Stimulated activated CD8-positive, alpha-beta memory T cell treated with anti-CD3 and anti-CD28 coated beads, Interleukin-15, amount 100 ng/mL, for 4 hours (primary cell): ENCODE measurements around the gene NCDN.
"Not testable (repeated sequence)": the region's sequence is repeated elsewhere in the genome, so short reads cannot be mapped to it uniquely, and the experiment has no call there.

Experiments used
- DNase-seq, 2 donors: peaks; one replicate each; pipeline ENCODE4 v3.0.0-alpha.2; 2020; ENCODE audit warnings: low read depth in 2 of 2

NCDN gene

DNA sequence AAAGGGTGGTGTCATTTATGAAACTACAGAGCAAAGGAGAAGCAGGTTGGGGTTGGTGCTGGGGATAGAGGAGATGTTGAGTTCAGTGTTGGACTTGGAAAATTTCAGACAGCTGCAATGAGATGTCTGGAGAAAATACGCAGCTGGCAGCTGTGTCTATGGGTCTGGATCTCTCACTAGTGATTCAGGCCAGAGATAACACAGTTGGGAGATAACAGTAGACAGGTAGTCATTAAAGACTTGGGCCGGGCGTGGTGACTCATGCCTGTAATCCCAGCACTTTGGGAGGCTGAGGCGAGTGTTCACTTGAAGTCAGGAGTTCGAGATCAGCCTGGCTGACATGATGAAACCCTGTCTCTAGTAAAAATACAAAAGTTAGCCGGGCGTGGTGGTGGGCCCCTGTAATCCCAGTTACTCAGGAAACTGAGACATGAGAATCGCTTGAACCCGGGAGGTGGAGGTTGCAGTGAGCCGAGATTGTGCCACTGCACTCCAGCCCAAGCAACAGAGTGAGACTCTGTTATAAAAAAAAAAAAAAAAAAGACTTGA lies 13.1 kb downstream of the NCDN start:
- DNase-seq: no peak

DNA sequence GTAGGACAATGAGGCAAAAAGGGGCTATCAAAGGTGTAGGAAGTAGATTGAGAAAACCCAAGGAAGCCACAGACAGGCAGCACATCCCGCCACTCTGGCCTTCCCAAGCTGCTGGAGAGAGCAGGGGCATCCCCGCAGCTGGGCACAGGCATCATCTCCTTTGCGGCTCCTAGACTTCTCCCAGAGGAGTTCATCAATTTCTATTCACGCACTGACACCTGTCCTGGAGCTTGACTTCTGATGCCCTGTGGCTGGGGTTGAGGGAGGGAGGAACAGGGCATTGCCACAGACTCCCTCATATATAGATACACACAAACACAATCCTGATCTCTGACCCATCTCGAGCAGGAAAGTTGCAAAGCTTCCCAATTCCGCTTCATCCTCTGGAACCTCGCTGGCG lies 13.7 kb downstream of the NCDN start:
- DNase-seq: no peak

DNA sequence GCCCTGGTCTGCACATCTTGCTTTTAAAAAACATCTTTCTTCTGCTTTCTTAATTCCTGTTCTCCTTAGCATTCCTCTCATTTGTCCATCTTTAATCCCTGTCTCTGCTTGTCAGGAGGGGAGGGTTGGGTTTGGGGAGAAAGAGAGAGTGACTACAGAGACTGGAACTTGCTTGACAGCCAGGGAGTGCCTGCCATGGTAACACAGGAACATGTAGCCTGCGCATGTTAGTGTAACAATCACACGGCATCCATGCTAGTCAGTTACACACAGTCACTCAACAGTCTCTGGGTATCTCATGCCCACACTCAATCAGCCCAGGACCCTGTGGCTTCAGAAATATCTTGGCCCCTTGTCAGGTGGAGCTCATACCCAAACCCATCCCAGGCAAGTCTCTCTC lies 14.7 kb downstream of the NCDN start:
- DNase-seq: no peak

DNA sequence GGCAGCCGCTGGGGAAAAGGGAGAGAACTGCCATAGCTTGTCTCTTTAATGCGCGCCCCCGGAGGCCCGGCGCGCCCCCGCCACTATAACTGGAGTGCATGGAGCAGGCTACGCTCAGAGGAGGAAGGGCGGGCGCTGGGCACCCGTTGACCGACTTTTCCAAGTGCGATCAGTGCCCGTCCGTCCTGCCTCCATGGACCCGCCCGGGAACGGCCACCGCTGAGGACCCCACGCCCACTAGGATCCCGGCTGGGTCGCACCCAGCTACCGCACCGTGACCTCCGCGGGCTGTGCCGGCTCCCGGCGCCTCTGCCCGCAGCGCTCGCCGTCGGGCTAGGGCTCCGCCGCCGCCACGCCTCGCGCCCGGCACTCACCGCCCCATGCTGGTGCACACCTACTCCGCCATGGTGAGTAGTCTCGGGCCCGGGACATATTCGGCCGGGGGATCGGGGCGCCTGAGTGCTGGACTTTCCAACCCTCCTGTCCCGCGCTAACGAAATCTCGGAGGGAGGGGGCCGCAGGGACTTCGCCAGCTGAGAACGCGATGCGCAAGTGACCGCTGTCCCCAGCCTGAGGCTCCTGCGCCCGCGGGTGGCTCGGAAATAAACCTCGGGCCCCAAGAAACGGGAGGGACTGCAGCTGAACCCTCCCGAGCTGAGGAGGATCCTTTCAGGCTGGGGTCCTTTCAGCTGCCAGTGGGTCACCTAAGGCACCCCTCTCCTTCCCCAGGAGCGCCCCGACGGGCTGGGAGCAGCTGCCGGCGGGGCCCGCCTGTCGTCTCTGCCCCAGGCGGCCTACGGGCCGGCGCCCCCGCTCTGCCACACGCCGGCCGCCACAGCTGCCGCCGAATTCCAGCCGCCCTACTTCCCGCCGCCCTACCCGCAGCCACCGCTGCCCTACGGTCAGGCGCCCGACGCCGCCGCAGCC lies 15.9 kb downstream of the NCDN start, which contains the start of gene TFAP2E:
TFAP2E (plus strand) TSS at position 117 of the 927 bp plus-strand sequence; CDS start at position 381, 264 bp downstream.
- DNase-seq: no peak

DNA sequence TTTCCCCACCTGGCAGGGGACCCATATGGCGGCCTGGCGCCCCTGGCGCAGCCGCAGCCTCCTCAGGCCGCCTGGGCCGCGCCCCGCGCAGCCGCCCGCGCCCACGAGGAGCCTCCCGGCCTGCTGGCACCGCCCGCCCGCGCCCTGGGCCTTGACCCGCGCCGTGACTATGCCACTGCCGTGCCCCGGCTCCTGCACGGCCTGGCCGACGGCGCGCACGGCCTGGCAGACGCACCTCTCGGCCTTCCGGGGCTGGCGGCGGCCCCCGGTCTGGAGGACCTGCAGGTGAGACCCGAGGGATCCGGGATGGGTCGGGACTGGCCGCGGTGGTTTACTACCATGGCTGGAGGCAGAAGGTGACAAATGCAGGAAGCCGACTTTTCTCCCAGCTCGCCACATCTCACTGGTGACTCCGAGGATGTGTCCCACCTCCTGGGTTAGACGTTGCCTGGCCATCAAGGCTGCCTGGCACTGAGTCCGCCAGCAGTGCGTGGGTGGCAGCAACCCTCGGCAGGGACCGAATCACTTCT lies 16.6 kb downstream of the NCDN start:
- DNase-seq: no peak

DNA sequence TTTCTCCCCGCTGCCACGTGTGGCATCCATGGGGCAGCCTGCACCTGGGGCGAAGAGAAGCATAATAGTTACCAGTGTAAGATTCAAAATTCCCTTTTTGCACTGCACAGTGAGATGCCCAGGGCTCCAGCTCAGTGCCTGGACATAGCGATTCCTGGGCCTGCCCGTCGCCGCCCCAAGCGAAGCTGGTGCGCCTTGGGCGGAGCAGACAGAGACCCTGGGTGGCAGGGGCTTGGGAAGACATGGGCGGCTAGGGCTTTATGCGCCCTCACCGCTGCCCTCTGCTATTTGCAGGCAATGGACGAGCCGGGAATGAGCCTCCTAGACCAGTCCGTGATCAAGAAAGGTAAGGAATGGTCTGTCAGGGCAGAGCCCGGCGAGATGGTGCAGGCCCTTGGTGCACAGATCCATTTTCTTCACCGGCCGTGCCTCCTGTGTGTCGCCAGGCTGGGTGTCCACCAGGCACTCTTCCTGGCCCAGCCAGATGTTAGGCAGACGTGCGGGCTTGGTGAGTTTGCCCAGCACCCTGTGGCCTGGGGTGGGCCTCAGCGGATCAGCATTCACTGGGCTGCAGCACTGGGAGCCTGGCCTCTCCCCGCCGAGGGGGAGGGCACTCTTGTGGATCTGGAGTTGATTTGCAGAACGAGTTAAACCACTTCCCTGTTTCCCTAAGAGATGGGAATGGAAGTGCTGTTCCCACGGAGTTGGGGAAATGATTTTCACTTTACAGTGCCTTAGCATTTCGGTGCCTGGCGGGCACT lies 17.2 kb downstream of the NCDN start:
- DNase-seq: no peak

DNA sequence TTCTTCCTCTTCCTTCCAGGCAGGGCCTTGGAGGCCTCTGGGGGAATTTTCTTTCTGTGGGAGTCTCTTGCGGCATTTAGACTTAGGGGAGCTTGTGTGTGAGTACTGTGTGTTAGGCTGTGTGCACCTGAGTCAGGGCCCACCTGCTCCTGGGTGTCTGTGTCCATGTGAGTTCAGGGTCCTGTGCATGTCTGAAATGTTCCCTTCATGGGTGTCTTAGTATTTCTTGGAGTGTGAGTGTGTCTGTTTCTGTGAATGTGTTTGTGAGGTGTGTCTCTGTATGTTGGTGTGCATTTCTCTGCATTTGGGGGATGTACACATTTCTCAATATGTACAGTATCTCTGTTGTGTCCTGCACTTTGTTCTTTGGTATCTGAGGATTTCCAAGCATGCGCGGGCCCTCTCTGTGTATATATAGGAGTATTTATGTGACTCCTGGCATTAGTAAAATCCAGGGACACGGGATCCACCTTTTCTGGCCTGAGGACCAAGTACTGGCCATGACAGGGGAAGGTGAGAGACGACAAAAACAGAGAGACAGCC lies 17.9 kb downstream of the NCDN start:
- DNase-seq: no peak

DNA sequence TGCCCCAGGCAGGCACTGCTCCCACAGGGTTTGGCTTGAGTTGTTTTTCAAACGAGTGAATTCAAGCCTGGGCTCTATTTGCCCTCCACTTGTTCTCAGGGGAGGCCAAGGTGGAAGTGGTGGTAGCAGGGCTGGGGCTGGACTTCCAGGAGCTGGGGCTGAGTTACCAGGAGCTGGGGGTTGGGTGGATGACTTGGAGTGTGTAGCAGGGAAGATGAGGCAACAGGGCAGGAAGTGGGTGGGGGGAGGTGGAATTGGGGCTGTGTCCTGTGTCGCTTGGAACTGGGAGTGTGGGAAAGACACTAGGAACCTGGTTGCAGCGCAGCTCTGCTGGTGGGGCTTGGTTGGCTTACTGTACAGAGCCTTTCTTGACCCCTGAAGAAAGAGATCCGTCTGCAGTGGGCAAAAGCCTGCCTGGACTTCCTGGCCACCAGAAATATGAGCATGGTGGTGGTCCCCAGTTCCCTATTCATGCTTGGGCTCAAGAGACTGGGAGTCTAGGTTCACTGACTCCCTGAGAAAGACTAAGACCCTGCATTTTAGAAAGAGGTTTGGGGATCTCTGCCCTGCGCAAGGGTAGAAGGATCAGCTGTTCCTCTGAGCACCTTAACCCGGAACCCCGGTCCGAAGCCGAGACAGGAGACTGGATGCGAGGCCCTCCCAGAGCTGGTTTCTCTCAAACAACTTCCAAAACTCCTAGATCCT lies 18.6 kb downstream of the NCDN start:
- no peak for DNase-seq

DNA sequence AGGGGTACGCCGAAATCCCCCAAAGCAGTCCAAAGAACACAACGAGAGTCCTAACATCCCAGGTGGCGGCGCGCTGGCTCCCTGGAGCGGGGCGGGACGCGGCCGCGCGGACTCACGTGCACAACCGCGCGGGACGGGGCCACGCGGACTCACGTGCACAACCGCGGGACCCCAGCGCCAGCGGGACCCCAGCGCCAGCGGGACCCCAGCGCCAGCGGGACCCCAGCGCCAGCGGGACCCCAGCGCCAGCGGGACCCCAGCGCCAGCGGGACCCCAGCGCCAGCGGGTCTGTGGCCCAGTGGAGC lies 19.1 kb downstream of the NCDN start:
- DNase-seq: not testable (repeated sequence)

DNA sequence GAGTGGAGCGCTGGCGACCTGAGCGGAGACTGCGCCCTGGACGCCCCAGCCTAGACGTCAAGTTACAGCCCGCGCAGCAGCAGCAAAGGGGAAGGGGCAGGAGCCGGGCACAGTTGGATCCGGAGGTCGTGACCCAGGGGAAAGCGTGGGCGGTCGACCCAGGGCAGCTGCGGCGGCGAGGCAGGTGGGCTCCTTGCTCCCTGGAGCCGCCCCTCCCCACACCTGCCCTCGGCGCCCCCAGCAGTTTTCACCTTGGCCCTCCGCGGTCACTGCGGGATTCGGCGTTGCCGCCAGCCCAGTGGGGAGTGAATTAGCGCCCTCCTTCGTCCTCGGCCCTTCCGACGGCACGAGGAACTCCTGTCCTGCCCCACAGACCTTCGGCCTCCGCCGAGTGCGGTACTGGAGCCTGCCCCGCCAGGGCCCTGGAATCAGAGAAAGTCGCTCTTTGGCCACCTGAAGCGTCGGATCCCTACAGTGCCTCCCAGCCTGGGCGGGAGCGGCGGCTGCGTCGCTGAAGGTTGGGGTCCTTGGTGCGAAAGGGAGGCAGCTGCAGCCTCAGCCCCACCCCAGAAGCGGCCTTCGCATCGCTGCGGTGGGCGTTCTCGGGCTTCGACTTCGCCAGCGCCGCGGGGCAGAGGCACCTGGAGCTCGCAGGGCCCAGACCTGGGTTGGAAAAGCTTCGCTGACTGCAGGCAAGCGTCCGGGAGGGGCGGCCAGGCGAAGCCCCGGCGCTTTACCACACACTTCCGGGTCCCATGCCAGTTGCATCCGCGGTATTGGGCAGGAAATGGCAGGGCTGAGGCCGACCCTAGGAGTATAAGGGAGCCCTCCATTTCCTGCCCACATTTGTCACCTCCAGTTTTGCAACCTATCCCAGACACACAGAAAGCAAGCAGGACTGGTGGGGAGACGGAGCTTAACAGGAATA lies 19.7 kb downstream of the NCDN start:
- peak; percentile 28 to 42 for DNase-seq

DNA sequence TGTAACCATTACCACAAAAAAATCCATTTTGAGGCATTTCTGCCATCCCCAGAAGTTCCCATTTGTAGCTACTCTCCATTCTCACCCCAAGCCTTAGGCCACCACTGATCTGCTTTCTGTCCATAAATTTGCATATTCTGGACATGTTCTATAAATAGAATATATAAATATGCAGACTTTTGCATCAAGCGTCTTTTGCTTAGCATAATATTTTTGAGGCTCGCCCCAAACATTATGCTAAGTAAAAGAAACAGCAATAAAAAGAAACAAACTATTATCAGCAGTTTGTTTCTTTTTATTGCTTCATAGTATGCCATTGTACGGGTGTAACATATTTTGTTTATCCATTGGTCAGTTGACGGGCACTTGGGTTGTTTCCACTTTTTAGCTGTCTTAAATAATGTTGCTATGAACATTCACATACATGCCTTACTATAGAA lies 23.4 kb downstream of the NCDN start:
- no peak for DNase-seq

DNA sequence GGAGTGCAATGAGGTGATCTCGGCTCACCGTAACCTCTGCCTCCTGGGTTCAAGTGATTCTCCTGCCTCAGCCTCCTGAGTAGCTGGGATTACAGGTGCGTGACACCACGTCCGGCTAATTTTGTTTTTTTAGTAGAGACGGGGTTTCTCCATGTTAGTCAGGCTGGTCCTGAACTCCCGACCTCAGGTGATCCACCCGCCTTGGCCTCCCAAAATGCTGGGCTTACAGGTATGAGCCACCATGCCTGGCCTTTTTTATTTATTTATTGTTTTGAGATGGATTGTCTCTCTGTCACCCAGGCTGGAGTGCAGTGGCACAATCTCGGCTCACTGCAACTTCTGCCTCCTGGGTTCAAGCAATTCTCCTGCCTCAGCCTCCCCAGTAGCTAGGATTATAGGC lies 24.0 kb downstream of the NCDN start:
- not testable (repeated sequence) for DNase-seq

DNA sequence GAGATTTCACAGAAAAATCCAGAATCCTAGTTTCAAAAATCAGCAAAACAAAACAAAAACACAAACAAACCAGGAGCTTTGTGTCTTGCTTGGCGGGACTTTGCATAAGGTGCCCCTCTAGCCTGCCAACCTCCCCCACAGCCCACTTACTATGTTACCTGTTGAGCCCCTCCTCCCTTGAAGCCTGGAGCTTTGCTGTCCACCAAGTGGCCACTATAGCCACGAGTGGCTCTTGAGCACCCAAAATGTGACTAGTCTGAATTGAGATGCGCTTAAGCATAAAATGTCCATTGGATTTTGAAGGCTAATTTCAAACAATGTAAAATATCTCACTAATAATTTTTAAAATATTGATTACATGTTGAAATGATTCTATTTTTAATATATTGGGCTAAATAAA lies 27.7 kb downstream of the NCDN start:
- no peak for DNase-seq

DNA sequence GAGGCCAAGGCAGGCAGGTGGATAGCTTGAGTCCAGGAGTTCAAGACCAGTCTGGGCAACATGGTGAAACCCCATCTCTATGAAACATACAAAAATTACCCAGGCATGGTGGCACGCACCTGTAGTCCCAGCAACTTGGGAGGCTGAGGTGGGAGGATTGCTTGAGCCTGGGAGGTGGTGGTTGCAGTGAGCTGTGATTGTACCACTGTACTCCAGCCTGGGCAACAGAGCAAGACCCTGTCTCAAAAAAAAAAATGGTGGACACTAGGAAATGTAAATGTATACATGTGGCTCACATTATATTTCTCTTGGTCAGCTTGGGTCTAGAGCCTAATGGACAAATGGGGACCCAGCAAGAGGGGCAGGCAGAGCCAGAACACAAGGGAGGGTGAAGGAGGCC lies 28.2 kb downstream of the NCDN start:
- DNase-seq: not testable (repeated sequence)

DNA sequence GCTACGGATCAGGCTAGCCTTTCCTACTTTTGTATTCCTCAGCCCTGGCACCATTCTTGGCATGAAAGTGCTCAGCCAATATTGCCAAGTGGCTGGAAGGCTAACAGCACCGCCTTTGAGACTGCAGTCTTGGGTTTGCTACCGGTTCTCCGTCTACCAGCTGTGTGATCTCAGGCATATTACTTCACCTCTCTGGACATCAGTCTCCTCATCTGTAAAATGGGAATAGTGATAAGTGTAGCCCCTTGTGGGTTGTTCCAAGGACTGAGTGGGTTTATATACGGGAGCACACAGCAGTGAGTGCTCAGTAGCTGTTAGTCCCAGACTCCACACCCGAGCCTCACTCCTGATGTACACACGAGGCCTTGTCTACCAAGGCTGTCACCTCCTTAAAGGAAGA lies 29.2 kb downstream of the NCDN start:
- DNase-seq: no peak

DNA sequence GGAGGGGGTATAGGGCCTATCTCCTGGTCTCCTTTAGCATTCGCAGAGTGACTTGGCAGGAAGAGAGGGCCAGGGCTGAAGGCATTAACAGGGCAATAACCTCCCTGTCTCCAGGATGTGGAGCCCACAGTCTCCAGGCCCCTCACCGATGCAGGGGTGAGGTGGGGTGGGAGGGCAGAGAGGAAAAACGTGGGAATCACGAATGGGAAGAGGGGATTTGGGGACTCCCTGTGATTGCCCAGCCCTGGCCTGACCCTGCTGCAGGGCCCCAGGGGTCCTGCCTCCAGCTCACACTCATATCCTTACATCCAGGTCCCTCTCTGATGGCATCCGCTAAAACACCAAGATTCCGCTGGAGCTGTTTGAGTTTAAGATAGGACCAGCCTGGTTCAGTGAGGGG lies 30.1 kb downstream of the NCDN start:
- DNase-seq: no peak

DNA sequence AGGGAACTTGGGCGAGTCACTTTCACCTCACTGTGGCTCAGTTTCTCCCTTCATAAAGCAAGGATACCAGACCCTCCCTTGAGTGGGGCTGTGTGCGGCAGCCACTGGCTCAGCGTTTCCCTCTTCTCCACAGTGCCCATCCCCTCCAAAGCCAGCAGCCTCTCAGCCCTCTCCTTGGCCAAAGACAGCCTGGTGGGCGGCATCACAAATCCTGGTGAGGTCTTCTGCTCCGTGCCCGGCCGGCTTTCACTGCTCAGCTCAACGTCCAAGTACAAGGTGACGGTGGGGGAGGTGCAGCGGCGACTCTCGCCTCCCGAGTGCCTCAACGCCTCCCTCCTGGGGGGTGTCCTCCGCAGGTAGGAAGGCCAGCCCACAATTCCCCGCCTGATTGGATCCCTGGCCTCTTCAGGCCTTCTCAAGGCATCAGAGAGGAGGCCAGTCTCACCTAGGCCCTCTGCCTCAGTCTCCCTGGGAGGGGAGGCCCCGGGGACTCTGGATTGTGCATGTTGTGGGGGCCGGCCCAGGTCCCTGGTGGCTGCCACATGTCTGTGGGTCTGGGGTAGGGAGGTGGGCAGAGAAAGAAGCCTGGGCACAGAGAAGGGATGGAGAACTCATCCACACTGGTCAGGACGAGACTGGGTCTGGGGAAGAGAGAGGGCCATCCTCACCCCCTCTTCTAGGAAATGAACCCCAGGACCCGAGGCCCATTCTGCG lies 30.8 kb downstream of the NCDN start:
- DNase-seq: no peak

DNA sequence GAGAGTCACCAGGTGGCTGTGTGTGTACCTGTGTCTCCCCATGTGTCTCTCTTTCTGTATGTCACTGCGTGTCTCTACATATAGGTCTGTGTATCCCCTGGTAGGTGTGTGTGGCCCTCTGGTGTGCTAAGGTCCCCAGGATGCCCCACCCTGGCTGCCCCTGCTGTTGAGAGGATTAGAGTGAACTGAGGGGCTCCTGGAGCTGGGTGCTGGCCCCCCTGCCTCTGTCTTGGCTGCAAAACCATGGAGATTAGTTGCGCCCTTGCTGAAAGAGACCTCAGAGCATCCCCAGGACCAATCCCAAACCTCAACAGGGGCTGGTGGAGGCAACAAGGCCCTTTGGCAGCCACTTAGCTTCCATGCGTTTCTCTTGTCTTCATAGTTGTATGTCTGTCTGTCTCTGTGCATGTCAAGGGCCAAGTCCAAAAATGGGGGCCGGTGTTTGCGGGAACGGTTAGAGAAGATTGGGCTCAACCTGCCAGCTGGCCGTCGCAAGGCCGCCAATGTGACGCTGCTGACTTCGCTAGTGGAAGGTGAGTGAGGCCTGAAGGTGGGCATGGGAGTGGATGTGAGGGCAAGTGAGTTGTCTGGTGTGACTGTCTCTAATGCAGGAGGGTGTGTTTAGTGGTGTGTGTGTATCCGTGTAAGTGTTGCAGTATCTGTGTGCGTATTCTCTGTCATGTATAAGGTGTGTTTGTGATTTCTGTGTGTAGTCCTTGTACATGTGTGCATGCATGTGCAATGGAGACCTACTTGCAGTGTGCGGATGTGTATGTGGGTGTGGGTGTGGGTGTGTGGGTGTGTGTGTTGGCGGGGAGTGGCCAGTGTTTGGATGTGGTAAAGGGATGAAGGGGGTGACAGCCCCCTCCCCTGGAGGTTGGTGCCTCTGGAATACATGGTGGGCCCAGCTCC lies 32.2 kb downstream of the NCDN start:
- DNase-seq: no peak
